Stimulated activated CD8-positive, alpha-beta memory T cell treated with anti-CD3 and anti-CD28 coated beads, Interleukin-4, amount 100 ng/mL, for 1 hour (primary cell): ENCODE measurements around the gene PTPN1.

Experiments used
- DNase-seq, 2 donors: peaks; one replicate each; pipeline ENCODE4 v3.0.0-alpha.2; 2020; ENCODE audit warnings: low read depth in 2 of 2, low spot score in 1 of 2

The PTPN1 gene

DNA sequence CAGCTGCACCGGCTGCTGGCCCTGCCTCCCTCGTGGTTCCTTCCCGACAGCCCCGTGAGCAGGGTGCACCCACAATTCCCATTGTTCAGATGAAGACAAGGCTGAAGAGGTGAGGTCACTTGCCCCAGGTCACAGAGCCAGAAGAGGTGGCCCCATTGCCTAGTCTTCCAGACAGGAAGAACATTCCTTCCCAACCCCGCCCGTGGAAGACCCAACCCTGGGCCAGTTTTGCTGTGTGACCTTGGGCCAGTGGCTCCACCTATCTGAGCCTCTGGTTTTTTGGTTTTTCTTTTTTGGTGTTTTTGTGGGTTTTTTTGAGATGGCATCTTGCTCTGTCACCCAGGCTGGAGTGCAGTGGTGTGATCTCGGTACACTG is 119.5 kb downstream of the PTPN1 start:
- DNase-seq: no peak

GRCh38 chr20:50630578-50631263 is 120.5 kb downstream of the PTPN1 start:
- DNase-seq: no peak

DNA sequence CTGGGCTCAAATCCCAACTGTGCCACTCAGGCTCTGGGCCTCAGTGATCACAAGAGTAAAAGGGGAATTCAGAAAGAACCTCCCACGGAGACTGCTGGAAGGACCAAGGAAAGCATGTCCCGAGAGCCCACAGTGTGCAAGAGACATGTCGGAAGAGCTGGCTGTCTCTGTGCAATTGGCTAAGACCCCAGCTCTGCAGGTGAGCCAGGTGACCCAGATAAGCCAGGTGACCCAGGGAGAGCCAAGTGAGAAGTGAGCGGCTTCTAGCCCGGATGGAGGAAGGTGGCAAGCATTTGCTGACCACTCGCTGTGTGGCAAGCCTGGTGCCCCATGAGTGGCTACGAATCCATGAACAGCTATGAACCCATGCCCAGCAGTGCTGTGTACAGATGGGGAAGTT is 122.1 kb downstream of the PTPN1 start:
- DNase-seq: no peak

- no peak for DNase-seq
Observed at GRCh38 chr20:50632701-50633100, 122.5 kb downstream of the PTPN1 start.

GRCh38 chr20:50633361-50633760 is 123.2 kb downstream of the PTPN1 start:
- no peak for DNase-seq

- DNase-seq: no peak
Observed at GRCh38 chr20:50634191-50634590, 124.0 kb downstream of the PTPN1 start.
